Astrocyte of the cerebellum (primary cell): Measurements from ENCODE around the gene SYT8.
"Not testable (repeated sequence)": the region's sequence is repeated elsewhere in the genome, so short reads cannot be mapped to it uniquely, and the experiment has no call there.

Experiments used
- DNase-seq: peaks from one replicate; pipeline ENCODE4 v3.0.0-alpha.2; 2011; ENCODE audit warnings: low read depth
- H3K4me3 ChIP-seq: 2 replicates; pipeline ENCODE4 v1.5.1; 2011; ENCODE audit warnings: mild to moderate bottlenecking, low read depth, low read length, moderate library complexity
- in situ Hi-C: cut with HindIII; loops from 2 replicates; pipeline ENCODE4 v1.10.0; 2017; ENCODE audit warnings: low sequenced_read_pairs
- TF ChIP-seq, protein P1 (sequence below): IDR thresholded peaks from 2 replicates; pipeline ENCODE4 v1.5.1; 2012; ENCODE audit warnings: low read length, low read depth, moderate library complexity, mild to moderate bottlenecking; ENCODE audit errors: missing control alignments

The SYT8 gene

GRCh38 chr11:1812274-1812673, 22.5 kb upstream of the SYT8 start:
- TF ChIP-seq, protein P1, sequence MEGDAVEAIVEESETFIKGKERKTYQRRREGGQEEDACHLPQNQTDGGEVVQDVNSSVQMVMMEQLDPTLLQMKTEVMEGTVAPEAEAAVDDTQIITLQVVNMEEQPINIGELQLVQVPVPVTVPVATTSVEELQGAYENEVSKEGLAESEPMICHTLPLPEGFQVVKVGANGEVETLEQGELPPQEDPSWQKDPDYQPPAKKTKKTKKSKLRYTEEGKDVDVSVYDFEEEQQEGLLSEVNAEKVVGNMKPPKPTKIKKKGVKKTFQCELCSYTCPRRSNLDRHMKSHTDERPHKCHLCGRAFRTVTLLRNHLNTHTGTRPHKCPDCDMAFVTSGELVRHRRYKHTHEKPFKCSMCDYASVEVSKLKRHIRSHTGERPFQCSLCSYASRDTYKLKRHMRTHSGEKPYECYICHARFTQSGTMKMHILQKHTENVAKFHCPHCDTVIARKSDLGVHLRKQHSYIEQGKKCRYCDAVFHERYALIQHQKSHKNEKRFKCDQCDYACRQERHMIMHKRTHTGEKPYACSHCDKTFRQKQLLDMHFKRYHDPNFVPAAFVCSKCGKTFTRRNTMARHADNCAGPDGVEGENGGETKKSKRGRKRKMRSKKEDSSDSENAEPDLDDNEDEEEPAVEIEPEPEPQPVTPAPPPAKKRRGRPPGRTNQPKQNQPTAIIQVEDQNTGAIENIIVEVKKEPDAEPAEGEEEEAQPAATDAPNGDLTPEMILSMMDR, result no peak
- in situ Hi-C loops, result no loop called here
- no peak for DNase-seq

GRCh38 chr11:1812801-1813200, 22.0 kb upstream of the SYT8 start:
- no peak for DNase-seq
- TF ChIP-seq, protein P1, result no peak
- no peak overlapping the region for H3K4me3 ChIP-seq
- in situ Hi-C loops, result no loop called here

More at GRCh38 chr11:1812274-1812673, 22.5 kb upstream of the SYT8 start:
- no peak overlapping the region for H3K4me3 ChIP-seq

DNA sequence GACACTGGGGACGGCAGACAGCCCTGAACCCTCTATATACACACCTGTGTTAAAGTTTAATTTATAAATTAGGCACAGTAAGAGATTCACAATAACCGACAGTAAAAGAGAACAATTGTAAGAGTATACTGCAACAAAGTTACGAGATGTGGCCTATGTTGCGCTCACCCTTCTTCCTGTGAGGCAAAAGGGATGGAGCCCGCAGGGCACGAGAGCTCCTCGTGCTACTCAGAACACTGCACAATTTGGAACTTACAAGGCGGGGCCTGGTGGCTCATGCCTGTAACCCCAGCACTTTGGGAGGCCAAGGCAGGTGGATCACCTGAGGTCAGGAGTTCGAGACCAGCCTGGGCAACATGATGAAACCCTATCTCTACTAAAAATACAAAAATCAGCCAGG, 21.4 kb upstream of the SYT8 start:
- H3K4me3 ChIP-seq, DNase-seq, in situ Hi-C loops: not testable (repeated sequence)

- DNase-seq, result no peak
- no peak overlapping the region for H3K4me3 ChIP-seq
- TF ChIP-seq, protein P1, result no peak
- in situ Hi-C loops, result no loop called here
Observed at GRCh38 chr11:1814691-1815090, 20.1 kb upstream of the SYT8 start.

- no peak overlapping the region for H3K4me3 ChIP-seq
- no peak for DNase-seq
- TF ChIP-seq, protein P1, result no peak
- in situ Hi-C loops, result no loop called here
Observed at GRCh38 chr11:1815311-1815710, 19.5 kb upstream of the SYT8 start.

DNA sequence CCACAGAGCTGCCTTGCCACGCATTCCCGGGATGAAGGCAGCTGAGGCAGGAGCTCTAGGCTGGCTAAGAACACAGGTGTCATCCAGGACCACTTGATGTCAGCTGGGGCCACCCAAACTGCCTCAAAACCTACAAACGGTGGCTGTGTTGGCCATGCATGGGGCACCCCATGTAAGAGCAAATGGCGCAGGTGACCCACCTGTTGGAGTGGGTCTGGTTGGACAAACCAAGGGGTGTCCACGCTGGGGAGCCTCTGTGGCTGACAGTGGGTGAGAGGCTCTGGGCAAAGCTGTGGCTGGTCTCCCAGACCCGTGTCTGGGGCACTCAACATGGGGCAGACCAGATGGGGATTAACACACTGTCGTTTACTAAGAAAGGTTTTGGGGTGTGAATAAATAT, 19.0 kb upstream of the SYT8 start:
- H3K4me3 ChIP-seq, result no peak overlapping the region
- in situ Hi-C loops, result no loop called here
- TF ChIP-seq, protein P1, result no peak
- DNase-seq, result no peak

- DNase-seq, result no peak
- H3K4me3 ChIP-seq, result no peak overlapping the region
- in situ Hi-C loops, result no loop called here
- TF ChIP-seq, protein P1, result no peak
Observed at GRCh38 chr11:1817000-1817399, 17.8 kb upstream of the SYT8 start.
